Lower leg skin (tissue), 3 donors: Measurements from ENCODE around the gene MYL3.

Experiments used
- CTCF ChIP-seq, 3 donors: fragments of 450-650 bp; IDR thresholded peaks; one replicate each; pipeline ENCODE4 v1.5.1; 2016; ENCODE audit warnings: antibody characterized with exemption in 3 of 3, mild to moderate bottlenecking in 3 of 3, moderate library complexity in 2 of 3
- POLR2A ChIP-seq, 2 donors: fragments of 450-650 bp; IDR thresholded peaks; one replicate each; pipeline ENCODE4 v1.6.1; 2016 to 2017; ENCODE audit warnings: antibody characterized with exemption in 2 of 2, mild to moderate bottlenecking in 1 of 2, moderate library complexity in 1 of 2

- TF ChIP-seq CTCF (IDR thresholded peaks at IDR 0.05) (no peak), POLR2A (IDR thresholded peaks at IDR 0.05) (no peak)
These were observed 25.5 kb upstream of the MYL3 start for GRCh38 chr3:46888705-46889104.
